ENCODE measurements around the gene ZBTB1.
"Not testable (repeated sequence)": the region's sequence is repeated elsewhere in the genome, so short reads cannot be mapped to it uniquely, and the experiment has no call there.

Gene ZBTB1

DNA sequence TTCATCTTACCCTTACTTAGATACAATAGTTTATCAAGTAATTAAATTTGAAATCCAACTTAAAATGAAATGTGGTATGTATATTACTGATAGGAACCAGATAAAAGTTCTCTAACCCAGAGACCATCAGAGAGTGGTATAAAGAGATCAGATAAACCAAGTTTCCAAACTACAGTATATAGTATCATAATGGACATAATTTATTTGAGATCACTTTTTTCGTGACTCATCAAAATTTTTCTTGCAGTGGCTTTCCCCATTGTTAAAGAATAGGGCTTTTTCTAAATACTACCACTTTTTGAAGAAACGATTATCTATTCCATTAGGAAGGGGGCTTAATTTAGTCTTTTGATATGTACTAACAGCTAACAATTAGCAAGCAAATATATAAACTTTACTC lies 20.8 kb downstream of the ZBTB1 start:
- DNase-seq (ENCODE audit: low spot score) = no peak

DNA sequence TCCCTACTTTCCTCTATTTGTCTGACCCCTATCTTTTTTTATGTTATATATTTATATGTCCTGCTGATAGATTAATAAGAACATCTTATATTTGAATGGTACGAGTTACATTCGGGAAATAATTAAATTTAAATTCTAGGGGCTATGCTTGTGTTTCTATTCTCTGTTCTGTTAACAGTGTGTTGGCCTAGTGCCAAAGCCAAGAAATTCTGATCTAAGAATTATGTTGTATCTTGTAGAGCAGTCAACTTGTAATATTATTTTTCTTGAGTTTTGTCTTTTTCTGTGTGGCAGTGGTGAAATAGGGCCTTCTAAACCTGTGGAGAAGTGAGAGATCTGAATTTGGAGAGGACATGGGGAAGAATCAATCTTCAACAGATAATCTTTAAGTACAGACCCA lies 27.0 kb downstream of the ZBTB1 start:
- DNase-seq (ENCODE audit: low spot score) = no peak

DNA sequence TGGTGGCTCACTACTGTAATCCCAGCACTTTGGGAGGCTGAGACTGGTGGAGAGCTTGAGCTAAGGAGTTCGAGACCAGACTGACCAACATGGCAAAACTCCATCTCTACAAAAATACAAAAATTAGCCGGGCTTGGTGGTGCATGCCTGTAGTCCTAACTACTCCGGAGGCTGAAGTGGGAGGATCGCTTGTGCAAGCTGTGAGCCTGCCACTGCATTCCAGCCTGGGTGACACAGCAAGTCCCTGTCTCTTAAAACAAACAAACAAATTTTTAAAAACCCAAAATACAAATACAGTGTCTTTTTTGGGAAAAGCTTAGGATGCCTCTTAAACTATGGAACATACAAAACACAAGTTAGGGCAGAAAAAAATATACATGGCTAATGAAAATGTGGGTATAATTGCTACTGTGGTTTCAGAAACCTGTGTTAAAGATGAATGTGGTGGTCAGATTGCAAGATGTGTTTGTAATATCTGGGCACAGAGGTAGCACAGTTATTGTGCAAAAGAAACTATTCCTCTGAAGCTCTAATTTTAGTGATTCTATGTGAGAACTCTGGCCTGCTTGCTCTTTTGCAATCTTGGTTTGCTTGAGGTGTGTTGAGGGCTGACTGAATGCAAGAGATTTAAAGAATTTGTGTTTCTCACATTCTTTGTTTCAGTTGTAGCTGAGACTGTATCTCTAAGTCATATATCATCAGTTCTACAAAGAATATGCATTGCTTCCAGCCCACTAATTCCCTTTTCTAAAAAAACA lies 32.1 kb downstream of the ZBTB1 start:
- no peak for DNase-seq (ENCODE audit: low spot score)

DNA sequence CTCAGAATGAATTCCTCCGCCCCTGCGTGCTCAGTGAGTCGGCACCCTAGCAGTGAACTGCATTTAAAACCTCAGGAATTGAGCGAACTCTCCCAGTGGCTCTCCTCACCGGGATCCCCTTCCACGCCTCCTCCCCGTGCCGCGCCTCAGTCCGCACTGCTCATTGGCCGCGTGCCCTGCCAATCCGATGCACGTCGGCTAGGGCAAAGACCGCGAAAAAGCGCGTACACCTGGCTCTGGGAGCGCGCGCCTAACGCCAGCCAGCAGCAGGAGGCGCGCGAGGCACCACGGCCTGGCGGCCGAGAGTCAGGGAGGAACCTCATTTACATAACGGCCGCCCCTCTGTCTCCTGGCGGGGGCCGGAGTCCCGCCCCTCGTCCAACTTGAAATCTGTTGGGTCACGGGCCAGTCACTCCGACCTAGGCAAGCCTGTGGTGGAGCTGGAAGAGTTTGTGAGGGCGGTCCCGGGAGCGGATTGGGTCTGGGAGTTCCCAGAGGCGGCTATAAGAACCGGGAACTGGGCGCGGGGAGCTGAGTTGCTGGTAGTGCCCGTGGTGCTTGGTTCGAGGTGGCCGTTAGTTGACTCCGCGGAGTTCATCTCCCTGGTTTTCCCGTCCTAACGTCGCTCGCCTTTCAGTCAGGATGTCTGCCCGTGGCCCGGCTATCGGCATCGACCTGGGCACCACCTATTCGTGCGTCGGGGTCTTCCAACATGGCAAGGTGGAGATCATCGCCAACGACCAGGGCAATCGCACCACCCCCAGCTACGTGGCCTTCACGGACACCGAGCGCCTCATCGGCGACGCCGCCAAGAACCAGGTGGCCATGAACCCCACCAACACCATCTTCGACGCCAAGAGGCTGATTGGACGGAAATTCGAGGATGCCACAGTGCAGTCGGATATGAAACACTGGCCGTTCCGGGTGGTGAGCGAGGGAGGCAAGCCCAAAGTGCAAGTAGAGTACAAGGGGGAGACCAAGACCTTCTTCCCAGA lies 35.9 kb downstream of the ZBTB1 start, which contains the start of gene HSPA2:
Gene HSPA2 (plus strand): TSS at position 534 of the 995 bp plus-strand sequence. CDS start 109 bp downstream, at position 643.
- peak; percentile 99 for DNase-seq (ENCODE audit: low spot score)

DNA sequence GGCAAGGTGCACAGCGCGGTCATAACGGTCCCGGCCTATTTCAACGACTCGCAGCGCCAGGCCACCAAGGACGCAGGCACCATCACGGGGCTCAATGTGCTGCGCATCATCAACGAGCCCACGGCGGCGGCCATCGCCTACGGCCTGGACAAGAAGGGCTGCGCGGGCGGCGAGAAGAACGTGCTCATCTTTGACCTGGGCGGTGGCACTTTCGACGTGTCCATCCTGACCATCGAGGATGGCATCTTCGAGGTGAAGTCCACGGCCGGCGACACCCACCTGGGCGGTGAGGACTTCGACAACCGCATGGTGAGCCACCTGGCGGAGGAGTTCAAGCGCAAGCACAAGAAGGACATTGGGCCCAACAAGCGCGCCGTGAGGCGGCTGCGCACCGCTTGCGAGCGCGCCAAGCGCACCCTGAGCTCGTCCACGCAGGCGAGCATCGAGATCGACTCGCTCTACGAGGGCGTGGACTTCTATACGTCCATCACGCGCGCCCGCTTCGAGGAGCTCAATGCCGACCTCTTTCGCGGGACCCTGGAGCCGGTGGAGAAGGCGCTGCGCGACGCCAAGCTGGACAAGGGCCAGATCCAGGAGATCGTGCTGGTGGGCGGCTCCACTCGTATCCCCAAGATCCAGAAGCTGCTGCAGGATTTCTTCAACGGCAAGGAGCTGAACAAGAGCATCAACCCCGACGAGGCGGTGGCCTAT lies 36.8 kb downstream of the ZBTB1 start:
- peak; percentile 33 for DNase-seq (ENCODE audit: low spot score)

DNA sequence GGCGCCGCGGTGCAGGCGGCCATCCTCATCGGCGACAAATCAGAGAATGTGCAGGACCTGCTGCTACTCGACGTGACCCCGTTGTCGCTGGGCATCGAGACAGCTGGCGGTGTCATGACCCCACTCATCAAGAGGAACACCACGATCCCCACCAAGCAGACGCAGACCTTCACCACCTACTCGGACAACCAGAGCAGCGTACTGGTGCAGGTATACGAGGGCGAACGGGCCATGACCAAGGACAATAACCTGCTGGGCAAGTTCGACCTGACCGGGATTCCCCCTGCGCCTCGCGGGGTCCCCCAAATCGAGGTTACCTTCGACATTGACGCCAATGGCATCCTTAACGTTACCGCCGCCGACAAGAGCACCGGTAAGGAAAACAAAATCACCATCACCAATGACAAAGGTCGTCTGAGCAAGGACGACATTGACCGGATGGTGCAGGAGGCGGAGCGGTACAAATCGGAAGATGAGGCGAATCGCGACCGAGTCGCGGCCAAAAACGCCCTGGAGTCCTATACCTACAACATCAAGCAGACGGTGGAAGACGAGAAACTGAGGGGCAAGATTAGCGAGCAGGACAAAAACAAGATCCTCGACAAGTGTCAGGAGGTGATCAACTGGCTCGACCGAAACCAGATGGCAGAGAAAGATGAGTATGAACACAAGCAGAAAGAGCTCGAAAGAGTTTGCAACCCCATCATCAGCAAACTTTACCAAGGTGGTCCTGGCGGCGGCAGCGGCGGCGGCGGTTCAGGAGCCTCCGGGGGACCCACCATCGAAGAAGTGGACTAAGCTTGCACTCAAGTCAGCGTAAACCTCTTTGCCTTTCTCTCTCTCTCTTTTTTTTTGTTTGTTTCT lies 37.6 kb downstream of the ZBTB1 start:
- no peak for DNase-seq (ENCODE audit: low spot score)

DNA sequence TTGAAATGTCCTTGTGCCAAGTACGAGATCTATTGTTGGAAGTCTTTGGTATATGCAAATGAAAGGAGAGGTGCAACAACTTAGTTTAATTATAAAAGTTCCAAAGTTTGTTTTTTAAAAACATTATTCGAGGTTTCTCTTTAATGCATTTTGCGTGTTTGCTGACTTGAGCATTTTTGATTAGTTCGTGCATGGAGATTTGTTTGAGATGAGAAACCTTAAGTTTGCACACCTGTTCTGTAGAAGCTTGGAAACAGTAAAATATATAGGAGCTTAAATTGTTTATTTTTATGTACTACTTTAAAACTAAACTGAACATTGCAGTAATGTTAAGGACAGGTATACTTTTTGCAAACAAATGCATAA lies 38.2 kb downstream of the ZBTB1 start:
- DNase-seq (ENCODE audit: low spot score) = no peak

DNA sequence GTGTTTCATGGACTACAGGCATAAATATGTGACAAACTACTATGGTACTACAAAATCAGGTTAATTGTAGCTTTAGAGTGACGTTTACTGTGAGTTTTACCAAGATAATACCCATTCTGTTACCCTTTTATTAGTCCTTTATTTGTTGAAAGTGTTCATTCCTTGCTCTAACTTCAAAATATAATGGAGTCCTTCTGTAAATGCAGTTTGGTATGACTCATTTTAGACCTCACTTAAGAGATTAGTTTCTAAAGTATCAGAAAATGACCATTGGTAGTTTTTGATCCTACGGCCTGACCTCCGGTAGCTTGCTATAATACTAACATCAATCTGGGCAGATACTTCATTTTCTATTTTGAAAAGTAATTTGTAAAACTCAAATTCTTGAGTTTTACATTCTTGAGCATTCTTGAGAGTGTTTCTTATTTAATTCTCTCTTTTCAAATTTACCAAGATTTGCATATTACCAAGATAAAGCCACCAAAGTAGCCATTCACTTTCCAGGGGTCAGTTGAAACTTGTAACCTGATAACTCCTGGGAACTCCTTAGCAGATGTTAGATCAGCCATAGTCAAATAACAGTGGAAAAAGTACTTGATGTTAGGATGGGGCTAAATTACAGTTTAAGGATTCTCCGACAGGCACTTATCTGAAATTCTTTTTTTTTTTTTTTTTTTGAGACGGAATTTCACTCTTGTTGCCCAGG lies 40.2 kb downstream of the ZBTB1 start:
- DNase-seq (ENCODE audit: low spot score) = no peak

DNA sequence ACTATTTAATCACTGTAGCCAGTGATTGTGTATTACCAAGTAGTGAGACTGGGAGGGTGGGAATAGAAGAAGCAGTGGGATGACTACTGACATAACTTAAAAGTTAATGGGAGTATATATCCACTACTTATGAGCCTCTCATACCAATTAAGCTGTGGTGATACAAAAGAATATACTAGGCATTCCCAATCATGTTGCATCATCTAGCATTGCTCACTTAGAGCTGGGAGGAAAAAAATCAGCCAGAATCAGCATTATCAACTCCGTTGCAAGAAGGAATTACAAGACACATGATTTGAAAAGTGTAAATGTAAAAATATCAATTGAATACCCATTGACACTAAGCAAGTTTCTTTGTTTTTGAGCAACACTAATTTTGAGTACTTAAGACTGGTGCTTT lies 44.4 kb downstream of the ZBTB1 start:
- no peak for DNase-seq (ENCODE audit: low spot score)

DNA sequence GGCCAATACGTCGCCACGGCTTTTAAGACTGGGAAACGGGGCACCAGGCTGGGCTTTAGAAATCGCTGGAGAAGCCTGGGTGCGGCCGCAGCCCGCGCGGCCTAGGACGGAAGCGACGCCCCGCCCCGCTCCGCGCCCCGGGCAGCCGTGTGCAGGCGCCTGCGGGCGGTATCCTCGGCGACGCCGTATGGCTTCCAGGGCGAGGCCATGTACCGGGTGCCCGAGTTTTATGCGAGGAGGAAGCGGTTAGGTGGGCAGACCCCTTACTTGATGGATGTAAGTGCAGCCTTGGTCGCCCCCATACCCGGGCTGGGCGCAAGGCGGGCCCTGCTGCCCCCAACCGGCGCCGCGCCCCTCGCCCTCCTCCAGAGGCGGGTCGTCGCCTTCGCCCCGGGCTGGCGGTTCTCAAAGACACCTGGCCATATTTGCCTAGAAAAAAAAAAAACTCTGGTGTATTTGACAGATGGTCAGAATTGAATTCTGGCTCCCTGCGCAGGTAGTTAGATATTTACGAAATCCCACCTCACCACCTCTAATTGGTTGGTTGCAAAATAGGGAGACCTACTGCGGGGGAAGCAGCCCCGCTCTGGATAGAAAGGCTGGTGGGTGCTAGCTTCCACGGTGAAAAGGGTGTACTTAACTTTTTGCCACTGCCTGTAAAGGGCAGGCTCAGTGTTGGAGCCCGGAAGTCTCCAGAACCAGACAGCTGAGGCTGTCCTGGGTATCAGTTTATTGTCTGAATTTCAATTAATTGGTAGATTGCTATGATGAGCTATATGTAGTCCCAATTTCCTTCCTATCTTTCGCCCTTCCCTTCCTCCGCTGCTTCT lies 45.4 kb downstream of the ZBTB1 start, which contains the start of gene PPP1R36:
Gene PPP1R36 (plus strand): TSS at position 171 of the 830 bp plus-strand sequence. CDS start 37 bp downstream, at position 208.
- DNase-seq (ENCODE audit: low spot score) = no peak

DNA sequence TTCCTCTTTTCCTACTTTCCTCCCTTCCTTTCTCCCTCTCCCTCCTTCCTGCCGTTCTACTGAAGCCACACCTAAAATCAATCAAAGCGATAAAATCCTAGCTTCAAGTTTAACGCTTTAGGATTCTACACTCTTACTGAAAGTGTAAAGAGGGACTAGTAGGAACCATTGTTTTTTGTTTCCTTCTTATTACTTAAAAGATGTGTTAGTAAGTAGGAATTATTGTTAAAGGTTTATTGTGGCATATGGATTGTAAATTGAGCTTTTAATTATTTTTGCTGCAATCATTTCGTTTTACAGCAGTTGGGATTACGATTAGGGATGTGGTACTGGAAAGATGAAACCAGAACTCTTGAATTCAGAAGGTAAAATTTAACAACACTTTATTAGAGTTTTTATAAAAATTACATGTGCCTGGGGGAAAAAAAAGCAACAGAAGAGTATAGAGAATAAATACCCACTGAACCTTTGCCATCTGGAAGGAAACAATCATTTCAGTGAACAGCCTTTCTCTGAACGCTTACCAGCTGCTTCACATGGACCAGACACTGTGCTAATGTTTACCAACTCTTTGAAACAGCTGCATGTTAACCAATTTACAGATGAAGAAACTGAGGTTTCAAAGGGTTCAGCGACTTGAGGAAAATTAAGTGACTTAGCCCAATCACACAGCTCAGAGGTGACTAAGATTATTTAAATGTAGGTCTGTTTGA lies 46.2 kb downstream of the ZBTB1 start:
- DNase-seq (ENCODE audit: low spot score) = no peak

DNA sequence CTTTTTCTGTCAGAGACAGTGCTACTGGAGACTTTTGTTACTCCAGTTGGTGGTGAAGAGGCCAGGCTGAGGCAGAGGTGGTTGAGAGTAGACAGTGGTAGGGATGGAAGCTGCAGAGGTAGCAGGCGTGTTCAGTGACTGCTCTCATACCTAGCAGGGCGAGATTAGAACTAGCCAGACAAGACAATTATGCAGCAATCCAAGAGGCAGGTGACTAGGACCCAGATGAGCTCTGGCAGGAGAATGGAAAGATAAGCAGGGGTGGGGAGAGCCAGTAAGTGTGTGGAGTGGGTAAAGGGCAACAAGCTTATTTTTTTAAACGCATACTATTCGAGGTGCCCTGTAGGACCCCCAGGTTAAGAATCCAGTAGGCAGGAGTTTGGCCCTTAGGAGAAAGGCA lies 50.0 kb downstream of the ZBTB1 start:
- DNase-seq (ENCODE audit: low spot score) = no peak

DNA sequence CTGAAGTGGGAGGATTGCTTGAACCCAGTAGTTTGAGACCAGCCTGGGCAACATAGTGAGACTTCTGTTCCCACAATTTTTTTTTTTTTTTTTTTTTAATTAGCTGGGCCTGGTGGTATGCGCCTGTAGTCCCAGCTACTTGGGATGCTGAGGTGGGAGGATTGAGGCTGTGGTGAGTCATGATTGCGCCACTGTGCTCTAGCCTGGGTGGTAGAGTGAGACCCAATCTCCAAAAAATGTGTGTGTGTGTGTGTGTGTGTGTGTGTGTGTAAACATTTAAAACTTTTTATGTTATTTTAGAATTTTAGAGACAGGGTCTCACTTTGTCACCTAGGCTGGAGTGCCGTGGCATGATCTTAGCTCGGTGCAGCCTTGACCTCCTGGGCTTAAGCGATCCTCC lies 52.0 kb downstream of the ZBTB1 start:
- DNase-seq (ENCODE audit: low spot score) = no peak

DNA sequence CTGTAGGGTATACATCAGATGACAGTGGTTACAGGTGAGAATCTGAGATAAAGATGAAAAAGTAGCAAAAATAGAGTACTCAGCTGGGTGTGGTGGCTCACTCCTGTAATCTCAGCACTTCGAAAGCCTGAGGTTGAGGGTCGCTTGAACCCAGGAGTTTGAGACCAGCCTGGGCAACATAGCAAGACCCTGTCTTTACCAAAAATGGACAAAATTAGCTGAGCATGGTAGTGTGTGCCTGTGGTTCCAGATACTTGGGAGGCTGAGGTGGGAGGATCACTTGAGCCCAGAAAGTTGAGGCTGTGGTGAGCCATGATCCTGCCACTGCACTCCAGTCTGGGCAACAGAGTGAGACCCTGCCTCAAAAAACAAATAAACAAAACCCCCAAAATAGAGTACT lies 53.6 kb downstream of the ZBTB1 start:
- not testable (repeated sequence) for DNase-seq (ENCODE audit: low spot score)

DNA sequence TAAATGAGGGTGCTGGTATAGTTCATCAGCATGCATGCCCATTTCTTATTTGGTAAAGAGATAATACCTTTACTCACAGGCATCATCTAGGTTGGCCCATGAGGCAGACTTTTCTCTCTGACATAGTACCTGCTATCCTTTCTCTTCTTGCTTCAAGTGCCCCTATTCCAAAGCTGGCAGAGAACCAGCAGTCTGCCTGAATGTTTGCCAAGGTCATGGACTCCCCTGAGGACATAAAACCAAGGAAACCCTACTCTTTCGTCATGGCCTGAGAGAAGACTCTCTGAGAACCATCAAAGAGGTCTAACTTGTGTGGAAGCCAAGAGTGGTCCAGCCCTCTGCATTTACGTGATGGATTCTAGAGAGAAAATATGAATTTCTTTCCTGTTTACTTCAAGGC lies 57.1 kb downstream of the ZBTB1 start:
- DNase-seq (ENCODE audit: low spot score) = no peak

DNA sequence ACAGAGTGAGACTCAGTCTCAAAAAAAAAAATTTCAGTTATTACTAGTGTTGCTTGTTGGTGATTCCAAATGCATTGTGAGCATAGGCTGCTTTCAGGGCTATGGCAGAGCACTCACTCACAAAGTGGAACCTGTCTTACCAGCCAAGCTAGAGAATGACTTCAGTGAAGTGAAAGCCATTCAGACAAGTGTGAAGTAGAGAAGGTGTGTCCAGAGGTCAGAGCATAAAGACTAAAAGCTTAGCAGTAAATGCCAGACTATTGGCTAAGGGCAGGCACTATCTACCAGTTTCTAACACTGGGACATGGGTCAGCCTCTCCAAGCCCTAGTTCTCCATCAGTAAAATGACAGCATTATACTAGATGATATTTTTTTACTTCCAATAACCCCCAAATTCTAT lies 57.9 kb downstream of the ZBTB1 start:
- DNase-seq (ENCODE audit: low spot score) = no peak

DNA sequence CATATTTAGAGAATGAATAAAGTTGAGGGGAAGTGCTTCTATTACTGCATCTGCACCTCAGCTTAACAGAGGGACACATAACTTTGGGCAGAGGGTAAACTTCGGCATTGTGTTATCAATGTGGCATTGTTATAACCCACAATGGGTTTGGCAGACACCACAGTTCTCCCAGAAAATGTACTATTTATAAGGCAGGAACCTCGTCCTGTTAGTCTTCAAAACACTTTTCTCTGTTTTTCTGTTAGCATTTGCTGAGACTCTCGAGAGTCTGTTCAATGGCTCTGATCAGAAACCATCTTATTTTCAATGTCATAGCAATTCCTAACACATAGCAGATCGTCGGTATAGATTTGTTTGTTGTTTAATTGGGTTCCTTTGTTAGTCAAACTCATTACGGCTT lies 59.1 kb downstream of the ZBTB1 start:
- DNase-seq (ENCODE audit: low spot score) = peak; percentile 60

DNA sequence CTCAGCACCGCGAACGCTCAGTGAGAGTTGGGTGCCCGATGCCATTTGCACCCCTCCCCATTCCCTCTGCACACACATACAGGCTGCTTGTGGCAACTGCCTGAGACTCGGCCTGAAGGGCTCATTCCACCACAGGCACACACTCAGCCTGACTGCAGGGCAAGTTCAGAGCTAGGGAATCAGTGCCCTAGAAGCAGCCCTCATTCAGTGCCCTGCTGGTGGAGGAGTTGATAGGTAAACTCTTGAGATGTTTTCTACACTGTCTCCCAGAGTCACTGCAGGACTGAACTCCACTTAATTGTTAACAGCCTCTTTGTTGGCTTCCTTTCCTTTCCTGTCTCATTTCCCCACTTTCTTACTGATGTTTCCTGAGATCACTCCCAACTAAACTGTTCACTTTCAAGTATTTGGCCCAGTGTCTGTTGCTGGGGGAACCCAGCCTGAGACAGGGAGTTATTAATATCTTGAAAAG lies 62.1 kb downstream of the ZBTB1 start:
- peak; percentile 50 for DNase-seq (ENCODE audit: low spot score)

DNA sequence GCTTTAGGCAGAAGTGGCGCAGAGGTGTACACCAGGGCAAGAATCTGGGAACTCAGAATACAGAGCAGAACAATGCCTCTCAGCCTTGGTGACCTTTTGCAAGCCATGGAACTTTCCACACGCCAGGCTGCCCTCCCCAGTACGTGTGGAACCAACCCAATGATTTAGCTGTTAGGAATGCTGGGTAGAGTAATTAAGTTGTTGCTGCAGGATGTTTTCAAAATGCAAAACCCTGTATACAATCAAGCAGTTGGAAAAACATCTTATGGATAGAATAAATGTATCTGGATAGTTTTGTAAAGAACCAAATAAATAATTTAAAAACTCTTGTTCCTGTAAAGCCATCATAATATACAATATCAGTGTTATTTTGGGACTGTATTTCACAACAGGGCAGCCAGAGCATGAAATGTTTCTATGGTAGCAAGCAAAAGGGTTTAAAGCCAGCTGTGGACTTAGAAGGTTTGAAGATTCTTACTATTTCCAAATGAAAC lies 64.6 kb downstream of the ZBTB1 start:
- DNase-seq (ENCODE audit: low spot score) = peak; percentile 91
